Ascending aorta (tissue), 2 donors: ENCODE results near the gene ZNF90. TPM values are rescaled to one million over a fixed set of nuclear protein-coding genes. Genes with fewer than 3 reads are reported as not detected.
A peak's percentile ranks its signal among the peaks of the same experiment; 100 is the strongest.
"Not testable (repeated sequence)": the region's sequence is repeated elsewhere in the genome, so short reads cannot be mapped to it uniquely, and the experiment has no call there.

Experiments used
- DNase-seq, 2 donors: peaks; one replicate each; pipeline ENCODE4 v3.0.0-alpha.2; 2019; ENCODE audit warnings: low spot score in 2 of 2
- H3K27ac ChIP-seq, 2 donors: fragments of 200-600 bp; sonication (generic); one replicate each; pipeline ENCODE4 v1.5.1; 2016 to 2017; ENCODE audit warnings: mild to moderate bottlenecking in 1 of 2
- H3K27me3 ChIP-seq: fragments of 200-600 bp; sonication (generic); one replicate; pipeline ENCODE4 v1.5.1; 2017
- H3K36me3 ChIP-seq, 2 donors: fragments of 200-600 bp; sonication (generic); one replicate each; pipeline ENCODE4 v1.5.1; 2016
- H3K4me1 ChIP-seq, 2 donors: fragments of 200-600 bp; sonication (generic); one replicate each; pipeline ENCODE4 v1.5.1; 2016 to 2017; ENCODE audit warnings: mild to moderate bottlenecking in 1 of 2
- H3K4me3 ChIP-seq, 2 donors: fragments of 200-600 bp; sonication (generic); one replicate each; pipeline ENCODE4 v1.5.1; 2016 to 2017; ENCODE audit warnings: mild to moderate bottlenecking in 1 of 2
- H3K9me3 ChIP-seq, 2 donors: fragments of 200-600 bp; sonication (generic); one replicate each; pipeline ENCODE4 v1.5.1; 2016
- CTCF ChIP-seq, 3 experiments: fragments of 200-600 bp in 2 of 3; fragments of 450-650 bp in 1 of 3; sonication (generic) in 2 of 3; IDR thresholded peaks; one replicate each; pipeline ENCODE4 v1.5.1; 2016 to 2019; ENCODE audit warnings: antibody characterized with exemption in 3 of 3, mild to moderate bottlenecking in 1 of 3, moderate library complexity in 1 of 3
- intact Hi-C: fragments of 100-400 bp; cut with DNase I; formaldehyde crosslinking; loops from one replicate; pipeline ENCODE4 v1.15.1; 2023
- total RNA-seq: library from RNA; depleted of rRNA; stranded (reverse); fragments of >200 nt; gene quantifications from one replicate; pipeline ENCODE4 v1.1.0, GENCODE V29; 2016

The ZNF90 gene
- total RNA-seq, 1 donor from 2014 or later: not detected

GRCh38 chr19:20044663-20045062, 33.1 kb upstream of the ZNF90 start:
- TF ChIP-seq CTCF (IDR thresholded peaks at IDR 0.05): no peak
- no peaks in the 10 kb centered on the region for H3K9me3 ChIP-seq
- intact Hi-C loops: no loop called here
- H3K27ac ChIP-seq: no peak overlapping the region
- no peaks in the 10 kb centered on the region for H3K4me1 ChIP-seq
- no peaks in the 10 kb centered on the region for H3K27me3 ChIP-seq
- no peak overlapping the region for H3K4me3 ChIP-seq
- no peaks in the 10 kb centered on the region for H3K36me3 ChIP-seq
- DNase-seq: no peak

- H3K27me3 ChIP-seq, H3K27ac ChIP-seq, H3K4me1 ChIP-seq, H3K36me3 ChIP-seq, DNase-seq, H3K9me3 ChIP-seq, H3K4me3 ChIP-seq, intact Hi-C loops: not testable (repeated sequence)
These were observed 32.1 kb upstream of the ZNF90 start for GRCh38 chr19:20045742-20046141.

GRCh38 chr19:20051841-20052768, 25.7 kb upstream of the ZNF90 start:
- TF ChIP-seq CTCF (IDR thresholded peaks at IDR 0.05): peak in 1 of 3 experiments; percentile 18
- H3K27ac ChIP-seq: peak overlapping the region; percentile 75 to 76
- intact Hi-C loops: loop anchor here (1.0 to 10.0 kb wide), 6 partner anchors 13 to 515 kb away; partner anchors contain the start of genes ZNF101, ZNF486, ZNF682 and ZNF737
- H3K27me3 ChIP-seq: no peaks in the 10 kb centered on the region
- H3K4me1 ChIP-seq: no peaks in the 10 kb centered on the region
- no peaks in the 10 kb centered on the region for H3K36me3 ChIP-seq
- H3K9me3 ChIP-seq: no peaks in the 10 kb centered on the region
- peak; percentile 91 to 98 for DNase-seq
- H3K4me3 ChIP-seq: peak overlapping the region; percentile 74

- intact Hi-C loops: loop anchor here (10.0 kb wide), 1 partner anchor 284 kb away; no protein-coding TSS in a partner anchor
- H3K36me3 ChIP-seq, H3K27ac ChIP-seq, H3K9me3 ChIP-seq, DNase-seq, H3K4me3 ChIP-seq, H3K4me1 ChIP-seq, H3K27me3 ChIP-seq: not testable (repeated sequence)
These were observed 19.1 kb upstream of the ZNF90 start for GRCh38 chr19:20058738-20059137.

- Histone ChIP-seq H3K27me3 (no peaks in the 10 kb centered on the region), H3K36me3 (no peaks in the 10 kb centered on the region), H3K9me3 (no peaks in the 10 kb centered on the region), H3K27ac (no peak overlapping the region), H3K4me1 (no peaks in the 10 kb centered on the region), H3K4me3 (no peak overlapping the region)
- no peak for DNase-seq
- TF ChIP-seq CTCF (IDR thresholded peaks at IDR 0.05): no peak
- intact Hi-C loops: no loop called here
These were observed 17.5 kb upstream of the ZNF90 start for GRCh38 chr19:20060282-20060681.

- intact Hi-C loops: no loop called here
- Histone ChIP-seq H3K4me1 (no peaks in the 10 kb centered on the region), H3K4me3 (no peak overlapping the region), H3K36me3 (no peaks in the 10 kb centered on the region), H3K27me3 (no peaks in the 10 kb centered on the region), H3K27ac (no peak overlapping the region), H3K9me3 (no peaks in the 10 kb centered on the region)
- DNase-seq: no peak
- no peak for TF ChIP-seq CTCF (IDR thresholded peaks at IDR 0.05)
These were observed 10.9 kb upstream of the ZNF90 start for GRCh38 chr19:20066861-20067260.
